Stimulated activated naive B cell treated with anti-CD40 and anti-IgM and Interleukin-4, amounts not matched to agents 10 μg/mL and 1 μg/mL and 100 μg/mL, for 72 hours (primary cell): ENCODE results near the gene GCM1.

Experiments
- ATAC-seq, 2 donors: fragments of 150-1000 bp; cut with Tn5 transposase; replicated peaks; 2 replicates each; pipeline ENCODE4 v1.10.0; 2021; ENCODE audit warnings: moderate library complexity in 1 of 2
- DNase-seq: peaks from one replicate; pipeline ENCODE4 v3.0.0; 2021
- H3K27ac Mint-ChIP-seq: one replicate; pipeline ENCODE4 v1.8.0; 2022; ENCODE audit warnings: mild to moderate bottlenecking, mixed read lengths
- H3K27me3 Mint-ChIP-seq, 2 donors: one replicate each; pipeline ENCODE4 v1.8.0; 2022; ENCODE audit warnings: mixed read lengths in 2 of 2
- H3K36me3 Mint-ChIP-seq, 2 donors: one replicate each; pipeline ENCODE4 v1.8.0; 2022; ENCODE audit warnings: mixed read lengths in 2 of 2, mild to moderate bottlenecking in 1 of 2
- H3K4me1 Mint-ChIP-seq, 2 donors: one replicate each; pipeline ENCODE4 v1.8.0; 2022; ENCODE audit warnings: mixed read lengths in 2 of 2, mild to moderate bottlenecking in 1 of 2
- H3K4me3 Mint-ChIP-seq, 2 donors: one replicate each; pipeline ENCODE4 v1.8.0; 2022; ENCODE audit warnings: mild to moderate bottlenecking in 2 of 2, mixed read lengths in 2 of 2, moderate library complexity in 1 of 2
- H3K9me3 Mint-ChIP-seq, 2 donors: one replicate each; pipeline ENCODE4 v1.8.0; 2022; ENCODE audit warnings: mixed read lengths in 2 of 2, mild to moderate bottlenecking in 1 of 2

The GCM1 gene

GRCh38 chr6:53133961-53134360, 14.7 kb downstream of the GCM1 start:
- H3K4me3 Mint-ChIP-seq = no peak overlapping the region
- H3K4me1 Mint-ChIP-seq = no peaks in the 10 kb centered on the region
- DNase-seq (no peak), ATAC-seq (no peak)
- H3K27me3 Mint-ChIP-seq = no peaks in the 10 kb centered on the region
- H3K27ac Mint-ChIP-seq = no peak overlapping the region
- peaks cover 3% of the 10 kb centered on the region in 2 donors for H3K36me3 Mint-ChIP-seq
- H3K9me3 Mint-ChIP-seq = no peaks in the 10 kb centered on the region

- ATAC-seq (no peak), DNase-seq (no peak)
- no peak overlapping the region for H3K4me3 Mint-ChIP-seq
- no peak overlapping the region for H3K27ac Mint-ChIP-seq
- no peaks in the 10 kb centered on the region for H3K9me3 Mint-ChIP-seq
- no peaks in the 10 kb centered on the region for H3K4me1 Mint-ChIP-seq
- H3K36me3 Mint-ChIP-seq = peaks cover 3 to 5% of the 10 kb centered on the region in 2 donors
- H3K27me3 Mint-ChIP-seq = no peaks in the 10 kb centered on the region
These were observed 17.9 kb downstream of the GCM1 start for GRCh38 chr6:53130569-53131290.

GRCh38 chr6:53128842-53129241, 19.8 kb downstream of the GCM1 start:
- Mint-ChIP-seq H3K9me3 (no peaks in the 10 kb centered on the region), H3K4me3 (no peak overlapping the region), H3K27me3 (no peaks in the 10 kb centered on the region), H3K27ac (no peak overlapping the region), H3K4me1 (no peaks in the 10 kb centered on the region), H3K36me3 (peaks cover 2 to 3% of the 10 kb centered on the region in 2 donors)
- ATAC-seq = no peak
- DNase-seq = no peak

- no peak overlapping the region for H3K4me3 Mint-ChIP-seq
- H3K36me3 Mint-ChIP-seq = peaks cover 0 to 2% of the 10 kb centered on the region in 2 donors
- H3K27me3 Mint-ChIP-seq = peaks cover 0 to 4% of the 10 kb centered on the region in 2 donors
- H3K9me3 Mint-ChIP-seq = no peaks in the 10 kb centered on the region
- DNase-seq (no peak), ATAC-seq (no peak)
- H3K4me1 Mint-ChIP-seq = no peaks in the 10 kb centered on the region
- no peak overlapping the region for H3K27ac Mint-ChIP-seq
These were observed 23.4 kb downstream of the GCM1 start for GRCh38 chr6:53125276-53125675.

- no peaks in the 10 kb centered on the region for H3K9me3 Mint-ChIP-seq
- H3K4me1 Mint-ChIP-seq = no peaks in the 10 kb centered on the region
- no peak overlapping the region for H3K4me3 Mint-ChIP-seq
- ATAC-seq (no peak), DNase-seq (no peak)
- H3K36me3 Mint-ChIP-seq = peaks cover 0 to 2% of the 10 kb centered on the region in 2 donors
- peaks cover 6 to 8% of the 10 kb centered on the region in 2 donors for H3K27me3 Mint-ChIP-seq
- H3K27ac Mint-ChIP-seq = no peak overlapping the region
These were observed 24.4 kb downstream of the GCM1 start for GRCh38 chr6:53124131-53124800.

- H3K36me3 Mint-ChIP-seq = no peaks in the 10 kb centered on the region
- ATAC-seq = no peak
- H3K27ac Mint-ChIP-seq = no peak overlapping the region
- no peak for DNase-seq
- peaks cover 3 to 8% of the 10 kb centered on the region in 2 donors for H3K9me3 Mint-ChIP-seq
- no peak overlapping the region for H3K4me3 Mint-ChIP-seq
- peaks cover 6 to 8% of the 10 kb centered on the region in 2 donors for H3K27me3 Mint-ChIP-seq
- no peaks in the 10 kb centered on the region for H3K4me1 Mint-ChIP-seq
These were observed 28.8 kb downstream of the GCM1 start for GRCh38 chr6:53119772-53120409.

- DNase-seq (no peak), ATAC-seq (no peak)
- no peak overlapping the region for H3K27ac Mint-ChIP-seq
These were observed 29.3 kb downstream of the GCM1 start for GRCh38 chr6:53119349-53119748.

GRCh38 chr6:53115741-53116140, 32.9 kb downstream of the GCM1 start:
- Mint-ChIP-seq H3K36me3 (no peaks in the 10 kb centered on the region), H3K9me3 (peaks cover 3 to 8% of the 10 kb centered on the region in 2 donors), H3K27ac (no peak overlapping the region), H3K4me1 (no peaks in the 10 kb centered on the region), H3K4me3 (no peak overlapping the region), H3K27me3 (peaks cover 4 to 11% of the 10 kb centered on the region in 2 donors)
- no peak for ATAC-seq
- DNase-seq = no peak

More at GRCh38 chr6:53119349-53119748, 29.3 kb downstream of the GCM1 start:
- H3K36me3 Mint-ChIP-seq = no peaks in the 10 kb centered on the region
- H3K27me3 Mint-ChIP-seq = peaks cover 6 to 8% of the 10 kb centered on the region in 2 donors
- no peaks in the 10 kb centered on the region for H3K4me1 Mint-ChIP-seq
- H3K4me3 Mint-ChIP-seq = no peak overlapping the region
- peaks cover 3 to 8% of the 10 kb centered on the region in 2 donors for H3K9me3 Mint-ChIP-seq

GRCh38 chr6:53115113-53115512, 33.5 kb downstream of the GCM1 start:
- Mint-ChIP-seq H3K4me1 (no peaks in the 10 kb centered on the region), H3K4me3 (no peak overlapping the region), H3K36me3 (no peaks in the 10 kb centered on the region), H3K9me3 (peaks cover 3 to 8% of the 10 kb centered on the region in 2 donors), H3K27ac (no peak overlapping the region), H3K27me3 (peaks cover 4 to 11% of the 10 kb centered on the region in 2 donors)
- DNase-seq (no peak), ATAC-seq (no peak)

GRCh38 chr6:53113742-53114141, 34.9 kb downstream of the GCM1 start:
- no peak for ATAC-seq
- DNase-seq = no peak

GRCh38 chr6:53112871-53113270, 35.8 kb downstream of the GCM1 start:
- DNase-seq (no peak), ATAC-seq (no peak)
- peaks cover 0 to 6% of the 10 kb centered on the region in 2 donors for H3K27me3 Mint-ChIP-seq
- H3K9me3 Mint-ChIP-seq = peaks cover 3 to 8% of the 10 kb centered on the region in 2 donors
- H3K36me3 Mint-ChIP-seq = no peaks in the 10 kb centered on the region
- no peak overlapping the region for H3K4me3 Mint-ChIP-seq
- no peak overlapping the region for H3K27ac Mint-ChIP-seq
- H3K4me1 Mint-ChIP-seq = no peaks in the 10 kb centered on the region

More at GRCh38 chr6:53113742-53114141, 34.9 kb downstream of the GCM1 start:
- Mint-ChIP-seq H3K4me1 (no peaks in the 10 kb centered on the region), H3K4me3 (no peak overlapping the region), H3K27me3 (peaks cover 0 to 6% of the 10 kb centered on the region in 2 donors), H3K36me3 (no peaks in the 10 kb centered on the region), H3K9me3 (peaks cover 3 to 8% of the 10 kb centered on the region in 2 donors), H3K27ac (no peak overlapping the region)

GRCh38 chr6:53112404-53112803, 36.2 kb downstream of the GCM1 start:
- DNase-seq (no peak), ATAC-seq (no peak)
- H3K36me3 Mint-ChIP-seq = no peaks in the 10 kb centered on the region
- H3K4me3 Mint-ChIP-seq = no peak overlapping the region
- peaks cover 3 to 8% of the 10 kb centered on the region in 2 donors for H3K9me3 Mint-ChIP-seq
- peaks cover 0 to 6% of the 10 kb centered on the region in 2 donors for H3K27me3 Mint-ChIP-seq
- no peaks in the 10 kb centered on the region for H3K4me1 Mint-ChIP-seq
- H3K27ac Mint-ChIP-seq = no peak overlapping the region

GRCh38 chr6:53111865-53112264, 36.8 kb downstream of the GCM1 start:
- Mint-ChIP-seq H3K4me3 (no peak overlapping the region), H3K27ac (no peak overlapping the region), H3K27me3 (peaks cover 0 to 6% of the 10 kb centered on the region in 2 donors), H3K4me1 (no peaks in the 10 kb centered on the region), H3K36me3 (no peaks in the 10 kb centered on the region), H3K9me3 (peaks cover 3 to 8% of the 10 kb centered on the region in 2 donors)
- ATAC-seq (no peak), DNase-seq (no peak)

GRCh38 chr6:53109612-53110011, 39.0 kb downstream of the GCM1 start:
- H3K36me3 Mint-ChIP-seq = no peaks in the 10 kb centered on the region
- H3K9me3 Mint-ChIP-seq = no peaks in the 10 kb centered on the region
- no peaks in the 10 kb centered on the region for H3K4me1 Mint-ChIP-seq
- H3K4me3 Mint-ChIP-seq = no peak overlapping the region
- DNase-seq (no peak), ATAC-seq (no peak)
- H3K27ac Mint-ChIP-seq = no peak overlapping the region
- peaks cover 0 to 6% of the 10 kb centered on the region in 2 donors for H3K27me3 Mint-ChIP-seq
